ENCODE data around the gene RORC. TPM values are rescaled to one million over a fixed set of nuclear protein-coding genes. Genes with fewer than 3 reads are reported as not detected.

RORC gene
- polyA plus RNA-seq, 1 donor (not counting 4 experiments of a cell fraction or from before 2014, with no cell fraction given): 0.12 TPM

- H2AFZ ChIP-seq (ENCODE audit: control insufficient read depth, low read length): no peak overlapping the region
- no peak overlapping the region for H3K27ac ChIP-seq (ENCODE audit: control insufficient read depth, insufficient read depth, low read length)
- no peaks in the 10 kb centered on the region for H3K9me1 ChIP-seq (ENCODE audit: control insufficient read depth, extremely low read depth, insufficient read depth, low read length)
- H3K36me3 ChIP-seq (ENCODE audit: control insufficient read depth in 2 of 2, extremely low read depth in 1 of 2, insufficient read depth in 2 of 2, low read length in 2 of 2): no peaks in the 10 kb centered on the region
- TF ChIP-seq EZH2 (IDR thresholded peaks at IDR 0.05; ENCODE audit: low read length) (no peak), CTCF (optimal IDR thresholded peaks at IDR 0.05 in 1 of 3, IDR thresholded peaks at IDR 0.05 in 1 of 3, conservative IDR thresholded peaks at IDR 0.05 in 1 of 3; ENCODE audit: extremely low read depth in 1 of 3, insufficient read depth in 2 of 3, low read length in 3 of 3) (no peak)
- peaks cover 24% of the 10 kb centered on the region for H3K4me1 ChIP-seq (ENCODE audit: control insufficient read depth, extremely low read depth, insufficient read depth, low read length)
- dilution Hi-C loops (cut with MboI; ENCODE audit: extremely low pct_ligation_motif_present, low sequenced_read_pairs): no loop called here
- no peaks in the 10 kb centered on the region for H3K9me3 ChIP-seq (ENCODE audit: control insufficient read depth, low read depth, low read length)
- no peaks in the 10 kb centered on the region for H4K20me1 ChIP-seq (ENCODE audit: control insufficient read depth, extremely low read depth, insufficient read depth, low read length)
- H3K4me3 ChIP-seq (ENCODE audit: control insufficient read depth in 2 of 3, extremely low read depth in 1 of 3, insufficient read depth in 2 of 3, low read depth in 1 of 3, low read length in 3 of 3): no peak overlapping the region
- H3K9ac ChIP-seq (ENCODE audit: control insufficient read depth, extremely low read depth, insufficient read depth, low read length): no peak overlapping the region
- FAIRE-seq (no peak), DNase-seq (ENCODE audit: low read depth, low spot score) (no peak)
- H3K27me3 ChIP-seq (ENCODE audit: control insufficient read depth, extremely low read depth, insufficient read depth, low read length): no peaks in the 10 kb centered on the region
- H3K79me2 ChIP-seq (ENCODE audit: control insufficient read depth, insufficient read depth, low read length): no peaks in the 10 kb centered on the region
- H3K4me2 ChIP-seq (ENCODE audit: control insufficient read depth, extremely low read depth, insufficient read depth, low read depth, low read length): peak overlapping the region; percentile 6
Observed at GRCh38 chr1:151831256-151831591, 378 bp downstream of the RORC start.

GRCh38 chr1:151830055-151830454 lies 1.5 kb downstream of the RORC start:
- H3K36me3 ChIP-seq (ENCODE audit: control insufficient read depth in 2 of 2, extremely low read depth in 1 of 2, insufficient read depth in 2 of 2, low read length in 2 of 2): no peaks in the 10 kb centered on the region
- TF ChIP-seq EZH2 (IDR thresholded peaks at IDR 0.05; ENCODE audit: low read length): no peak
- no peak for TF ChIP-seq CTCF (optimal IDR thresholded peaks at IDR 0.05 in 1 of 3, IDR thresholded peaks at IDR 0.05 in 1 of 3, conservative IDR thresholded peaks at IDR 0.05 in 1 of 3; ENCODE audit: extremely low read depth in 1 of 3, insufficient read depth in 2 of 3, low read length in 3 of 3)
- dilution Hi-C loops (cut with MboI; ENCODE audit: extremely low pct_ligation_motif_present, low sequenced_read_pairs): no loop called here
- no peak for DNase-seq (ENCODE audit: low read depth, low spot score)
- no peak overlapping the region for H3K27ac ChIP-seq (ENCODE audit: control insufficient read depth, insufficient read depth, low read length)
- no peak for FAIRE-seq
- no peaks in the 10 kb centered on the region for H4K20me1 ChIP-seq (ENCODE audit: control insufficient read depth, extremely low read depth, insufficient read depth, low read length)
- no peak overlapping the region for H3K4me2 ChIP-seq (ENCODE audit: control insufficient read depth, extremely low read depth, insufficient read depth, low read depth, low read length)
- H3K9ac ChIP-seq (ENCODE audit: control insufficient read depth, extremely low read depth, insufficient read depth, low read length): no peak overlapping the region
- no peaks in the 10 kb centered on the region for H3K79me2 ChIP-seq (ENCODE audit: control insufficient read depth, insufficient read depth, low read length)
- no peak overlapping the region for H3K4me3 ChIP-seq (ENCODE audit: control insufficient read depth in 2 of 3, extremely low read depth in 1 of 3, insufficient read depth in 2 of 3, low read depth in 1 of 3, low read length in 3 of 3)
- H2AFZ ChIP-seq (ENCODE audit: control insufficient read depth, low read length): no peak overlapping the region
- no peaks in the 10 kb centered on the region for H3K9me1 ChIP-seq (ENCODE audit: control insufficient read depth, extremely low read depth, insufficient read depth, low read length)
- no peaks in the 10 kb centered on the region for H3K9me3 ChIP-seq (ENCODE audit: control insufficient read depth, low read depth, low read length)
- peaks cover 22% of the 10 kb centered on the region for H3K4me1 ChIP-seq (ENCODE audit: control insufficient read depth, extremely low read depth, insufficient read depth, low read length)
- H3K27me3 ChIP-seq (ENCODE audit: control insufficient read depth, extremely low read depth, insufficient read depth, low read length): no peaks in the 10 kb centered on the region

Data from keratinocyte (primary cell).